Vagina (tissue), 2 donors: ENCODE data around the gene SULT2B1. TPM values are rescaled to one million over a fixed set of nuclear protein-coding genes. Genes with fewer than 3 reads are reported as not detected.

Experiments
- DNase-seq, 2 donors: peaks; one replicate each; pipeline ENCODE4 v3.0.0-alpha.2; 2017; ENCODE audit errors: extremely low spot score in 2 of 2
- H3K27ac ChIP-seq: fragments of 200-600 bp; sonication (generic); one replicate; pipeline ENCODE4 v1.5.1; 2019
- H3K27me3 ChIP-seq: fragments of 200-600 bp; sonication (generic); one replicate; pipeline ENCODE4 v1.5.1; 2019
- H3K36me3 ChIP-seq, 2 donors: fragments of 200-600 bp; sonication (generic); one replicate each; pipeline ENCODE4 v1.5.1; 2017 to 2019
- H3K4me1 ChIP-seq: fragments of 200-600 bp; sonication (generic); one replicate; pipeline ENCODE4 v1.5.1; 2019
- H3K4me3 ChIP-seq, 2 donors: fragments of 200-600 bp; sonication (generic); 1 replicate in 1 of 2; 2 replicates in 1 of 2; pipeline ENCODE4 v1.5.1; 2016 to 2019
- H3K9me3 ChIP-seq: fragments of 200-600 bp; sonication (generic); one replicate; pipeline ENCODE4 v1.5.1; 2019
- CTCF ChIP-seq, 3 experiments: fragments of 450-650 bp in 2 of 3; fragments of 200-600 bp in 1 of 3; sonication (generic) in 1 of 3; IDR thresholded peaks; one replicate each; pipeline ENCODE4 v1.5.1; 2017 to 2019; ENCODE audit warnings: antibody characterized with exemption in 3 of 3, mild to moderate bottlenecking in 2 of 3, moderate library complexity in 2 of 3
- POLR2A ChIP-seq, 2 donors: fragments of 450-650 bp; IDR thresholded peaks; one replicate each; pipeline ENCODE4 v1.6.1; 2017; ENCODE audit warnings: antibody characterized with exemption in 2 of 2, mild to moderate bottlenecking in 2 of 2, moderate library complexity in 2 of 2
- POLR2AphosphoS5 ChIP-seq, 2 donors: sonication (generic); formaldehyde crosslinking; IDR thresholded peaks; one replicate each; pipeline ENCODE4 v1.9.0; 2017; ENCODE audit warnings: antibody characterized with exemption in 2 of 2, mild to moderate bottlenecking in 2 of 2, low read depth in 1 of 2; ENCODE audit not compliant: insufficient read depth in 1 of 2
- intact Hi-C: fragments of 100-400 bp; cut with DNase I; formaldehyde crosslinking; loops from one replicate; pipeline ENCODE4 v1.15.1; 2023
- total RNA-seq: library from RNA; depleted of rRNA; stranded (reverse); fragments of >200 nt; gene quantifications from one replicate; pipeline ENCODE4 v1.2.3, GENCODE V29; 2016

Gene SULT2B1
- total RNA-seq, 1 donor from 2014 or later: 43.0 TPM

- no peak for DNase-seq
- H3K4me1 ChIP-seq: no peaks in the 10 kb centered on the region
- H3K9me3 ChIP-seq: no peaks in the 10 kb centered on the region
- intact Hi-C loops: no loop called here
- H3K27ac ChIP-seq: no peak overlapping the region
- no peaks in the 10 kb centered on the region for H3K36me3 ChIP-seq
- no peaks in the 10 kb centered on the region for H3K27me3 ChIP-seq
- no peak overlapping the region for H3K4me3 ChIP-seq
- TF ChIP-seq POLR2AphosphoS5 (IDR thresholded peaks at IDR 0.05; ENCODE audit: insufficient read depth in 1 of 2, low read depth in 1 of 2): no peak
- TF ChIP-seq POLR2A (IDR thresholded peaks at IDR 0.05): no peak
- no peak for TF ChIP-seq CTCF (IDR thresholded peaks at IDR 0.05)
Observed at GRCh38 chr19:48609571-48610108, 57.7 kb downstream of the SULT2B1 start.

DNA sequence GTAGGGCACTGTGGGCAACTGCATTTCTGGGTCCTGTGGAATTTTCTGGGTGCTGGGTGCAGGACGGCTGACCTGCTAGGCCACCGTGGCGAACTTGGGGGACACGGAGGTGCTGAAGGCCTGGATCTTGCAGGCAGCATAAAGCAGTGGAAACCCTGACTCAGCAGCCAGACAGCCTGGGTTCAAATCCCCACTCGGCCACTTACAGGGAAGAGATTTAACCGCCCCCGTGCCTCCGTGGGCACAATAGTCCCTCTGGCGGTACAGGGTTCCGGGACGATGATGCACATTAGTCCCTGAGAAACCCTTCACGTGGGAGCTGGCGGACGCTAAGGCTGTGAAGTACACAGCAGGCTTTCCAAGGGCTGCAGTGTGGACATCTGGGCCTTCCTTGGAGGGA, 59.9 kb downstream of the SULT2B1 start:
- TF ChIP-seq POLR2A (IDR thresholded peaks at IDR 0.05) (no peak), CTCF (IDR thresholded peaks at IDR 0.05) (no peak), POLR2AphosphoS5 (IDR thresholded peaks at IDR 0.05; ENCODE audit: insufficient read depth in 1 of 2, low read depth in 1 of 2) (no peak)
- intact Hi-C loops: no loop called here
- H3K4me1 ChIP-seq: peaks cover 19% of the 10 kb centered on the region

GRCh38 chr19:48613024-48613851, 61.3 kb downstream of the SULT2B1 start:
- H3K4me3 ChIP-seq: no peak overlapping the region
- no peak overlapping the region for H3K27ac ChIP-seq
- intact Hi-C loops: no loop called here
- peaks cover 32% of the 10 kb centered on the region for H3K4me1 ChIP-seq
- H3K36me3 ChIP-seq: peaks cover 0 to 31% of the 10 kb centered on the region in 2 donors
- TF ChIP-seq POLR2A (IDR thresholded peaks at IDR 0.05): no peak
- no peak for TF ChIP-seq CTCF (IDR thresholded peaks at IDR 0.05)
- TF ChIP-seq POLR2AphosphoS5 (IDR thresholded peaks at IDR 0.05; ENCODE audit: insufficient read depth in 1 of 2, low read depth in 1 of 2): no peak
- no peaks in the 10 kb centered on the region for H3K9me3 ChIP-seq
- DNase-seq: no peak
- H3K27me3 ChIP-seq: no peaks in the 10 kb centered on the region

More for the DNA sequence above, 59.9 kb downstream of the SULT2B1 start:
- H3K4me3 ChIP-seq: no peak overlapping the region
- no peaks in the 10 kb centered on the region for H3K9me3 ChIP-seq
- no peak overlapping the region for H3K27ac ChIP-seq
- H3K36me3 ChIP-seq: peaks cover 0 to 21% of the 10 kb centered on the region in 2 donors
- no peak for DNase-seq
- no peaks in the 10 kb centered on the region for H3K27me3 ChIP-seq

DNA sequence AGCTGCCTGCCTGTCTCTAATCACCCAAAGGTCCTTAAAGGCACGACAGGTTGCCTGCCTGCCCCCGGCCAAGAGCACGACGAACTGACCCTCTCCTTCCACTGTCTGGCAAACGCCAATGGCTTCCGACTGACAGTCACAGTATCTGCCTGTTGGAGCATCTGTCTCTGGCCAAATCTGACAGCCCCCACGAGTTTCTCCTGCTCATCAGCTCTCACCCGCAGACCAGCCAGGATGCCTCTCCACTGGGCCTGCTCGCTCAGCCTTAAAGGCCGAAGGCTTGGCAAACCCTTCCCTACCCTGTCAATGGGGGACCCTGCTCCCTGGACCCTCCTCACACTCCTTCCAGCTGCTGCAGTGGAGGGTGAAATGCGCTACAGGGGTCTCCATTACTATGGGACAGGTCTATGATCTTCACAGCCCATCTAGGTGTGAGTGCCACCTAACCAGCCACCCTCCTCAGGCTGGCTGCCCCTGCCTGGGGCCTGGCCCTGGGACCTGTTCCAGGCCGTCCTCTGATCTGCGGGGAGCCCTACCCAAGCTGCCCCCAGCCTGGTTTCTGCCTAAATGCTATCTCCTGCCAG, 62.0 kb downstream of the SULT2B1 start:
- no peaks in the 10 kb centered on the region for H3K9me3 ChIP-seq
- peaks cover 36% of the 10 kb centered on the region for H3K4me1 ChIP-seq
- no peak overlapping the region for H3K4me3 ChIP-seq
- TF ChIP-seq POLR2AphosphoS5 (IDR thresholded peaks at IDR 0.05; ENCODE audit: insufficient read depth in 1 of 2, low read depth in 1 of 2) (no peak), CTCF (IDR thresholded peaks at IDR 0.05) (no peak), POLR2A (IDR thresholded peaks at IDR 0.05) (no peak)
- H3K27me3 ChIP-seq: no peaks in the 10 kb centered on the region
- peak overlapping the region; percentile 44 for H3K27ac ChIP-seq
- H3K36me3 ChIP-seq: peaks cover 0 to 31% of the 10 kb centered on the region in 2 donors
- DNase-seq: no peak
- intact Hi-C loops: no loop called here
